Measurements from ENCODE around the gene GPR84. TPM values are rescaled to one million over a fixed set of nuclear protein-coding genes. Genes with fewer than 3 reads are reported as not detected.

The GPR84 gene
- total and polyA plus RNA-seq, 2 of the 13 experiments (the other 11 are each of a cell fraction or from before 2014, with no cell fraction given), result not detected

DNA sequence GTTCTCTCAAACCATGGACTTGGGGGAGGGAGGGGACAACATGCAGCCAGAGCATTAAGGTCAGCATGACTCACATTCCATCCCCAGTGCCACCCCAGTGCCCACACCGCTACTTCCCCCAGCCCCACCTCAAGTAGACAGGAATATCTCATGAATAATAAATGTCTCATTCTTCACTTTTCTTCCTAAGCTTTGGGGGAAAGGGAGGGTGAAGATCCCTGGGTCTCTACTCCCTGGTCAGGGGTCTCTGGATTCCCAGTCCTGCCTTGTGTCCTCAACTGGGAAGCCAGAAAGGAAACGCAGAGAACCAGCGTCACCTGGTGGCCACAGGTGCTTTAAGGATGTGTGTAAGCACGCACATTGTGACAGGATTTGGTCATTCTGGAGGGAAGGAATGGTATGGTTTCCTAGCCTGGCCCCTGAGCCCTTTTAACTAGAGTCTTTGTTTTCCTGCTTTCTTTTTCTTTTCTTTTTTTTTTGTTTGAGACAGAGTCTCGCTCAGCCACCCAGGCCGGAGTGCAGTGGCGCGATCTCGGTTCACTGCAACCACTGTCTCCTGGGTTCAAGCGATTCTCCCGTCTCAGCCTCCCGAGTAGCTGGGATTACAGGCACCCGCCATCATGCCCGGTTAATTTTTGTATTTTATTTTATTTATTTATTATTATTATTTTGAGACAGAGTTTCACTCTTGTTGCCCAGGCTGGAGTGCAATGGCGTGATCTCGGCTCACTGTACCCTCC lies 3.4 kb downstream of the GPR84 start (continued):
- TF ChIP-seq TAF1 (CRISPR knock-in tag; IDR thresholded peaks at IDR 0.05) (no peak), ZNF75D (CRISPR knock-in tag; IDR thresholded peaks at IDR 0.05; ENCODE audit: borderline replicate concordance) (no peak), TSC22D2 (CRISPR knock-in tag; IDR thresholded peaks at IDR 0.05; ENCODE audit: borderline replicate concordance) (no peak), ZNF101 (CRISPR knock-in tag; IDR thresholded peaks at IDR 0.05; ENCODE audit: borderline replicate concordance, low read depth) (no peak), ZIK1 (CRISPR knock-in tag; IDR thresholded peaks at IDR 0.05; ENCODE audit: borderline replicate concordance, low read depth) (no peak), NR3C1 (CRISPR knock-in tag; IDR thresholded peaks at IDR 0.05) (no peak), MTA1 (CRISPR knock-in tag; IDR thresholded peaks at IDR 0.05; ENCODE audit: borderline replicate concordance) (no peak), TEAD2 (CRISPR knock-in tag; IDR thresholded peaks at IDR 0.05) (no peak), ZNF570 (CRISPR knock-in tag; IDR thresholded peaks at IDR 0.05; ENCODE audit: borderline replicate concordance) (no peak), PPARG (CRISPR knock-in tag; conservative IDR thresholded peaks at IDR 0.05) (no peak), ZNF563 (CRISPR knock-in tag; IDR thresholded peaks at IDR 0.05) (no peak), TMF1 (CRISPR knock-in tag; IDR thresholded peaks at IDR 0.05; ENCODE audit: low read depth) (no peak), ZNF629 (CRISPR knock-in tag; conservative IDR thresholded peaks at IDR 0.05) (no peak), ZNF207 (IDR thresholded peaks at IDR 0.05; ENCODE audit: borderline replicate concordance) (no peak), SP4 (CRISPR knock-in tag; IDR thresholded peaks at IDR 0.05) (peak; percentile 39; the same call in 1 of the 2 replicates), TGIF2 (CRISPR knock-in tag; IDR thresholded peaks at IDR 0.05) (no peak), ZNF605 (CRISPR knock-in tag; IDR thresholded peaks at IDR 0.05) (0 out of 2 replicates have a peak, but pooled peaks have one; percentile 26), ZNF20 (CRISPR knock-in tag; IDR thresholded peaks at IDR 0.05) (no peak), HDAC6 (IDR thresholded peaks at IDR 0.05; ENCODE audit: low read depth, low read length) (no peak), RFX3 (CRISPR knock-in tag; IDR thresholded peaks at IDR 0.05) (no peak), SPEN (CRISPR knock-in tag; IDR thresholded peaks at IDR 0.05; ENCODE audit: low read depth) (no peak), FIP1L1 (IDR thresholded peaks at IDR 0.05; ENCODE audit: borderline replicate concordance, insufficient read depth, low read depth, low read length) (no peak), ZNF569 (CRISPR knock-in tag; IDR thresholded peaks at IDR 0.05; ENCODE audit: borderline replicate concordance) (no peak), MYNN (CRISPR knock-in tag; IDR thresholded peaks at IDR 0.05; ENCODE audit: low read depth) (no peak)
- TF ChIP-seq, protein P1, sequence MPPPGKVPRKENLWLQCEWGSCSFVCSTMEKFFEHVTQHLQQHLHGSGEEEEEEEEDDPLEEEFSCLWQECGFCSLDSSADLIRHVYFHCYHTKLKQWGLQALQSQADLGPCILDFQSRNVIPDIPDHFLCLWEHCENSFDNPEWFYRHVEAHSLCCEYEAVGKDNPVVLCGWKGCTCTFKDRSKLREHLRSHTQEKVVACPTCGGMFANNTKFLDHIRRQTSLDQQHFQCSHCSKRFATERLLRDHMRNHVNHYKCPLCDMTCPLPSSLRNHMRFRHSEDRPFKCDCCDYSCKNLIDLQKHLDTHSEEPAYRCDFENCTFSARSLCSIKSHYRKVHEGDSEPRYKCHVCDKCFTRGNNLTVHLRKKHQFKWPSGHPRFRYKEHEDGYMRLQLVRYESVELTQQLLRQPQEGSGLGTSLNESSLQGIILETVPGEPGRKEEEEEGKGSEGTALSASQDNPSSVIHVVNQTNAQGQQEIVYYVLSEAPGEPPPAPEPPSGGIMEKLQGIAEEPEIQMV (CRISPR knock-in tag; IDR thresholded peaks at IDR 0.05; ENCODE audit: low read depth), result peak; percentile 47; the same call in 1 of the 2 replicates
- TF ChIP-seq, protein P2, sequence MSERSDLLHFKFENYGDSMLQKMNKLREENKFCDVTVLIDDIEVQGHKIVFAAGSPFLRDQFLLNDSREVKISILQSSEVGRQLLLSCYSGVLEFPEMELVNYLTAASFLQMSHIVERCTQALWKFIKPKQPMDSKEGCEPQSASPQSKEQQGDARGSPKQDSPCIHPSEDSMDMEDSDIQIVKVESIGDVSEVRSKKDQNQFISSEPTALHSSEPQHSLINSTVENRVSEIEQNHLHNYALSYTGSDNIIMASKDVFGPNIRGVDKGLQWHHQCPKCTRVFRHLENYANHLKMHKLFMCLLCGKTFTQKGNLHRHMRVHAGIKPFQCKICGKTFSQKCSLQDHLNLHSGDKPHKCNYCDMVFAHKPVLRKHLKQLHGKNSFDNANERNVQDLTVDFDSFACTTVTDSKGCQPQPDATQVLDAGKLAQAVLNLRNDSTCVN (CRISPR knock-in tag; IDR thresholded peaks at IDR 0.05; ENCODE audit: borderline replicate concordance), result no peak
- TF ChIP-seq, protein P3, sequence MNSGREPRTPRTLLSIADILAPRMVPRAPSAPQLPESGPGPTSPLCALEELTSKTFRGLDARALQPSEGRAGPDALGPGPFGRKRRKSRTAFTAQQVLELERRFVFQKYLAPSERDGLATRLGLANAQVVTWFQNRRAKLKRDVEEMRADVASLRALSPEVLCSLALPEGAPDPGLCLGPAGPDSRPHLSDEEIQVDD (CRISPR knock-in tag; IDR thresholded peaks at IDR 0.05; ENCODE audit: borderline replicate concordance), result no peak
